Myocyte (in vitro differentiated cells): ENCODE measurements around the gene NOL9. TPM values are rescaled to one million over a fixed set of nuclear protein-coding genes. Genes with fewer than 3 reads are reported as not detected.
A peak's percentile ranks its signal among the peaks of the same experiment; 100 is the strongest.
"Not testable (repeated sequence)": the region's sequence is repeated elsewhere in the genome, so short reads cannot be mapped to it uniquely, and the experiment has no call there.

Source experiments
- DNase-seq: peaks from one replicate; pipeline ENCODE4 v3.0.0-alpha.2; 2012; ENCODE audit warnings: low read depth
- total RNA-seq: library from RNA; depleted of rRNA; stranded (reverse); fragments of >200 nt; gene quantifications from 2 replicates; pipeline ENCODE4 v1.2.3, GENCODE V29; 2014

The NOL9 gene
- total RNA-seq, 1 donor from 2014 or later: 25.4 TPM

DNA sequence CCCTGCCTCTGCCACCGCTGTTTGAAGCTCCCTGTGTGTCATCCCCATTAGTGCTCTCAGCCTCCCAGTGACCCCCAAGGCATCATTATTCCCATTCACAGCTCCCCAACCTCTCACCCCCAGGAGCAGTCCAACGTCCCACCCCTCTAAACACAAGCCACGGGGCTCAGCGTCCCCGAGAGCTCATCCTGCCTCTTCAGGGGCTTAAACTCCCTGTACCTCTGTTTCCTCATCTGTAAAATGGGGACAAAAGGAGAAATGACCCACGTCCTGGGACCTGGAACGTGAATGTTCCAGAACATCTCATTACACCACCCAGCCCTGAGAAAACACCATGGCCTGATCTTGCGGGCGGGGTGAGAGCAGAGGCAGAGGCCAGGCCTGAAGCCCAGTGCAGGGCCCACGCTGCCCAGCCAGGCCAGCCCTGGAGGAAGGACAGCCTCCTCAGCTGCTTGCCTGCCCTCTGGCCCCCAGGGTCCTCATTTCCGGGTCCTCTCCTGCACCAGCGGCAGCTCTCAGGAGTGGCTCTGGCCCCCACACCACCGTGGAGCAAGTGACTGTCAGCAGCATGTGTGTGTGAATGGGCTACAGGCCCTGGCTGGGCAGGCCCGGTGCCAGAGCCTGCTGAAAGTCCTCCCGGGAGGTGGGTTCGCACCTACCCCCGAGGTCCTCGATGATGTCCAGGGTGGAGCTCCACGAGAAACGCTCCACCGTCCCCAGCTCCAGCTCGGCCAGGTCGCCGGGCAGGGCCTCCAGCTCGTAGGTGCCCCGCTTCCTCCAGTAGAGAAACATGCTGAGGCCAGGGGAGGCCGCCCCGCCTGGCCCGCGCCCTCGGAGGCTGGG is 48.7 kb downstream of the NOL9 start:
- DNase-seq: no peak

DNA sequence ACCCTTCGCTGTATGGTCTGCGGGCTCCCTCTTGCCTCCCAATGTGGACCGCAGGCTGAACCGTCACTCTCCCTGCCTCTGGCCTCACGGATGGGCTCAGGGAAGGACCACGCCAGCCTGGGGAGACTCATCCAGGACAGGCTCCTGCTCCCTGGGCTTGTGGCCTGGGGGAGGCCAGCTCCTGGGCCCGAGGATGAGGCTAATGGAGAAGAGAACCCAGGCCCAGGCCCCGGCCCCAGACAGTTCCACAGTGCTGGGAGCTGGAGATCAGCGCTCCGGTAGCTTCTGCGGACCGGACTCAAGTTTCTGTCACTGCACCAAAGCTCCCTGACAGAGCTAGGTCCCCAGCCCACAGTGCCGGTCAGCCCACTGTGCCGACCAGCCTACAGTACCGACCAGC is 49.4 kb downstream of the NOL9 start:
- no peak for DNase-seq

DNA sequence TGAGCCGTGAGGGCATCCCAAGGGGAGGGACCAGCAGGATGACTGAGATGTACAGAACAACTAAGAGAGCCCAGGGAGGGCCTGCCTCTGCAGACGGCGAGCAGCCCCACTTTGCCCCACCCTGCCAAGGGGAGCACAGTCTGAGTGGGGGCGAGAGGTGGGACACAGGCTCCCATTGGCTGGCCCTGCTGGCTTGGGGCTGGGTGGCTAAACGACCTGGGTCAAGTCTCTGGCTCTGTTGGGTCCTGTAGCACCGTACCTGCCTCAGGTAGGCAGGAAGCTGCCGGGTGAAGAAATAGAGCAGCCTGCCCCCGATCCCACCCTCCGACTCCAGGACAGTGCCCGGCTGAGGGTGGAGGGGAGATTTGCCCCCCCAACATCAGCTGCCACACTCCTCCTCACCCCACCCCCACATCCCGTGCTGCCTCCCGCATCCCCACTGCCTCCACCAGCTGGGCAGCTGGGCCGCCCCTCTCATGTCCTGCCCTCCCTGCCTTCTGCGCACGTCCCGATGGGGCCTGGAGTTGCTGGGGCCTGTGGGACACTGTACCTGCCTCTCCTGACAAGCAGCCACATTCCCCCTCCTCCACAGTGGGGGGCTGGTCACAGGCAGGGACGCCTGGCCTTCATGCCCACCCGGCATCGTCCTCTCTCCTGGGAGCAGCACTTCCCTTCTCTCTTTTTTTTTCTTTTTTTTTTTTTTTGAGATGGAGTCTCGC is 50.3 kb downstream of the NOL9 start:
- no peak for DNase-seq

DNA sequence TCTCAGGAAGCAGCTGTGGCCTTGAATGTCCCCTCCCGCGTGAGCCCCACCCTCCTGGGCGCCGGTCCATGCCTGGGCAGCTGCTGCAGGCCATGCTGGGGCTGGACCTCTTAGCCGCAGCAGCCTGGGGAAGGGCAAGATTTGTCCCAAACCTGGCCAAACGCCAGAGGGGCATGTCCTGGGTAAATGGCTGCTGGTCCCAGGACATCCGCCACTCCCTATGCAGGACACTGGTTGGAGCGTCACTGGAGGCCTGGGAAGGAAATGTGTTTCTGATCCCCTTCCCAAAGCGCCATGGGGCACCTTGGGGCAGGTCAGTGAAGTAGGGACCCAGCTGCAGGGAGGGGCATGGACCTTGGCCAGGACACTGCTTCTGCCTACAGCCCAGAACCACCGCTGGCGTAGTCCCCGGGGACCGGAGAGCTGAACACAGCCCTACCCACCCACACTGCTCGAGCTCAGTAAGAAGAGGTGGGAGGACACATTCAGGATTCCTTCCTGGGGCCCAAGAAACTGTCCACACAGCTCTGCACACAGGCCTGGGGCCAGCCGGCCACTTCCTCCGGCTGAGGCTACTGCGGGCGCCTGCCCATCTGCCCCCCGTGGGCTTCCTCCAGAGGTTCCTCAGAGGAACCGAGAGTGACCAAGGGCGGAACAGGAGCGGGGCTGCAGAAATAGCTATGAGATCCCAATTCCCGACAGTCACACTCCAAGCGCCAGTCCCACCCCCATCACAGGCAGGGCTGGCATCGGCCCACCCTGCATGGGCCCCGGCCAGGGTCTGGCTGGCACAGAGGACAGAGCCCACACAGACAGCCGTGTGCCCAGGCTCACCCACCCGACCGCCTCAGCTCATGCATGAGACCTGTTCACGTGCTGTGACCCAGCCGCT is 52.1 kb downstream of the NOL9 start:
- DNase-seq: peak; percentile 99

DNA sequence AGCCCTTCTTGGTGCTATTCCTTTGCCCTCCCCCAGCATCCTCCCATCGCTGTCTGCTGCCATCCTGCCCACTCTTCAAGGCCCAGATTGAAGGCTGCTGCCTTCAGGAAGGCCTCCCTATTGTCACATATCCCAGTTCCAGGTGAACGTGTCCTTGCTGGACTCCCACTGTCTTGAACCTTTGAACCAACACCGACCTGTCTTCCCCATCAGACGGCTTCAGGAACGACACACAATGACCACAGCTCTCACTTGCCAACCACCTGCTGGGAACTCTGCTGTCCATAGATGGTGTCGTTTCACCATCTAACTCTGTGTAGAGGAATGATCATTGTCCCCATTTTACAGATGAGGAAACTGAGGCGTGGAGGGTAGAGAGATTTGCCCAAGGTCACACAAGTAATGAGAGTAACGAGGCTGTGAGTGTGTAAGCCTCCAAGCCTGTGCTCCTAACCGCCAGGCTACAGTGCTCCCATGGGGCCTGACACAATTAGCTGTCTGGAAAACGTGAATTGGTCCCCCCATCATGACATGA is 53.0 kb downstream of the NOL9 start:
- no peak for DNase-seq

DNA sequence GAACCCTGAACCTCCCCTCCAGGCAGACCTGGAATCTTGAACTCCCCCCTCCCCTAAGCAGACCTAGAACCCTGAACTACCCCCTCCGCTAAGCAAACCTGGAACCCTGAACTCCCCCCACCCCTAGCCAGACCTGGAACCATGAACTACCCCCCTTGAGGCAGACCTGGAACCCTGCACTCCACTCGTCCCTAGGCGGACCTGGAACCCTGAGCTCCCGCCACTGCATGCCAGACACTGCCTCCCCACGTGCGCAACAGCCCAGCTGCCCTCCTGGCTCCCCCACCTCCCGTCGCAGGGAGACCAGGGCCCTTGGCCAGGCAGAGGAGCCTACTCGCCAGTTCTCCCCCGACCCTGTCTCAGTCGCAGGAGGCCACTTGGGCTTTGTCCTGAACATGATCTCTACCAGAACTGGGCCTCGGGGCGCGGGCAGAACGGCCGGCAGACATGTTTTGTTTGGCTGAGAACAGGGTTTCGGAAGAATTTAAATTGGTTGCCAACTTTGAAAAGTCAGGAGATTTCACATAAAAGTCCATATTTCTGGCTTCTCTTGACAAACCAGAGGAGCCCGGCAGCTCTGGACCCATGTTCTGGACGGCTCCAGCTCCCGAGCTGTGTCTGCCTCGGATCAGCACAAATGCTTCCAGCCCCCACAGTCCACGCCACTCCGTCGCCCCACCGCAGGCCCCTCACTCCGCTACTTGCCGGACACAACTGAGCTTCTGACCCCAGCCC is 53.6 kb downstream of the NOL9 start:
- no peak for DNase-seq

DNA sequence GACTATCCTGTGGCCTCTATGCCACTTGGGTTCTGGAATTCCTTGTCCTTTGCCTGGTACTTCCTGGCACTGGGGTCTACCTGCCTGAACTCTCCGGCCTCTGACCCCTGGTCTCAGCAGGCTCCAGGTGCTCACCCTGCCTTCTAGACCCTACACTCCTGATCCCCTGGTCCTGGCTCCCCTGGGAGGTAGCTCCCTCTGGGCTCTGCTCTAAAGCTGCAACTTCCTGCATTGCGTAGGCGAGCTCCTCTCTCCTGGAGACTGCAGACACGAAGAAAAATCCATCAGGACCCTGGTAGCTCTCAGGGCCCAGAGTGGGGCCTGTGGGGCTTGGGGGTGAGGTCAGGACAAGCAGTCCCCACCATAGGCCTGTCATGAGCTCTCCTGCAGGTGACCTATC is 55.0 kb downstream of the NOL9 start:
- no peak for DNase-seq

DNA sequence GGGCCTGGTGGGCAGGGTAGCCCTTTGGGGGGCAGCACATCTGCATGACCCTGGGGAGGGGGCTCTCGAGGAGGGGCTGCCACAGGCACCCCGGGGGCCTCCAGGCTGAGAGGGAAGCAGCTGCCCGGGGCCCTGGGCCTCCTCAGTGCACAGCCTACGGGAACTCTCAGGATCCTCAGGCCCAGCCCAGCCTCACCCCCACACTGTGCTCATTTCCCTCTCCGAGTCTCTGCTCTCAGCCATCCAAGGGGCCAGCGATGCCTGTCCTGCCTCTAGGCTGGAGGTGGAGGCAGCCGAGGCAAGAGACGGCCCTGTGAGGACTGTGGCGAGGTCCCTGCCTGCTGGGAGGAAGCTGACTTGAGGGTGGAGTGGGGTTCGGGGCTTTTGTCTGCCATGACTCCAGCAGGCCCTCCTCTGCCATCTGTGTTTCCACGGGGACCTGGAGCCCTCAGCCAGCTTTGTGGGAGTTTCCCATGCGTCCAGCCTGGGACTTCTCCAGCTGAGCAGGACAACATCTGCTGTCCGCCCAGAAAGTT is 55.7 kb downstream of the NOL9 start:
- no peak for DNase-seq

DNA sequence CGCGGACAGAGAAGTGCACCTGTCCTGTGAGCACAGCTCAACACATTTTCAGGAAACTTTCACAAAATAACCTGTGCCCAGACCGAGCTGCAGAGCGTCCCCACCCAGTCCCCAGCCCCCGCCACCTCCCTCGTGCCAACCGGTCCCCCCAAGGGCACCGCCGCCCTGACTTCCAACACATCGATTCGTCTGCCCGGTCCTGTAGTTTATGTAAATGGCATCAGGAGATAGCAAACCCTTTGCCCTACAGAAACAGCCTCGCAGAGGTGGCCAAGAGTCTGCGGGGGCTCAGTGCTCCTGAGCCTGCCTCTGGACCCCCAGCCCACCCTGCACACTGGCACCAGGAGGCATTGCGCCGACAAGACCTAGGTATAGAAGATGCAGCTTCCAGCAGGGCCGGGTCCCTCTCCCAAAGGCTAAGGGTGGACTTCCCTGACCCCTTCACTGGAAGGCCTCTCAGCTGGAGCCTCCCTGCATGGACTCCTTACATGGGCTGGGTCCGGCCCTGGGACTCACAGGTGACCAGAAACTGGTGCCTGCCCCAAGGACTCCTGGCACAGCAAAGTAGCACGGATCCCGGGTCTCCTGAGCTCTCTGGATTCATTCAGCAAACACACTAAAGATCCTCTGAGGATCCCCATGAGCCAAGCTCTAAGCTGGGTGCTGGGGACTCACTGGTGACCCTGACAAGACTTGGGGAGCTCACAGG is 56.3 kb downstream of the NOL9 start:
- DNase-seq: no peak

DNA sequence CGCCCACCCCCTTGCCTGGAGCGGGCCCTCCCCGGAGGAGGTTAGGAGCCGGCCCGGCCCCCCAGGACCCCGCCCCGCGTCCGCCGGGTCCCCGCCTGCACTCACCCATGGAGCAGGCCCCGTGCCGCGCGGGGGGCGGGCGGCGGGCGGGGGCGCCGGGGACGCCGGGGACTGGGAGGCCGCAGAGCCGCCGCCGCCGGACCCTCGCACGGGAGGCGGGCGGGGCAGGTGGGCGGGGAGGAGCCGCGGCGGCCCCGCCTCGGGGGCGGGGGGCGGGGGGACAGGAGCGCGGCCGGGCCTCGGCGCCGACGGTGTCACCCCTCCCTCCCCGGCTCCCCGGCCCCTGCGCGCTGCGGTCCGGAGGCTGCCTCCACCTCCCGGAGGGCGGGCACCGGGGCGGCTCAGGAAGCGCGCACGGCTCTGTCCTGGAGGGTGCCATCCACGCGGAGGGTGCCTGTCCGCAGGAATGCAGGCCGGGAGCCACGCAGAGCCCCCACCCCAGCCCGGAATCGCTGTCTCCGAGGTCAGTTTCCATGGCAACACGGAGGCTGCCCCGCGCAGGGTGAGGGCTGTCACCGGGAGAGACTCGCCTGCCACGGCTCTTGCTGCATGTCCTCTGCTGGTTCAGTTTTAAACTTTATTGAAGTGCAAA is 57.0 kb downstream of the NOL9 start:
- DNase-seq: peak; percentile 71

DNA sequence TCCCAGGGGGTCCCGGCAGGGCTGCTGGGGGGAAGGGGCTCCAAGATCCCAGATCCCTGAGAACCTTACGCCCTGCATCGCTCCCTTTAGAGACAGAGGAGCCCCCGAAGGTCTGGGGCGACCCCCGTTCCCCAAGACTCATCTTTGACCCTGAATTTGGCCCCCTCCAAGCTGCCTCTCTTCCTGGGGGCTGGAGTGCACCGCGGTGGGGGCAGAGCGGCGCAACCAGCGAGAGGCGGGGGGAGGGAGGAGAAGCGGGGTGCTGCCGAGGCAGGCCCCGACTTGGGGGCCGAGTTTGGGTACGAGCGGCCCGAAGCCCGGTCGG is 57.5 kb downstream of the NOL9 start:
- no peak for DNase-seq

DNA sequence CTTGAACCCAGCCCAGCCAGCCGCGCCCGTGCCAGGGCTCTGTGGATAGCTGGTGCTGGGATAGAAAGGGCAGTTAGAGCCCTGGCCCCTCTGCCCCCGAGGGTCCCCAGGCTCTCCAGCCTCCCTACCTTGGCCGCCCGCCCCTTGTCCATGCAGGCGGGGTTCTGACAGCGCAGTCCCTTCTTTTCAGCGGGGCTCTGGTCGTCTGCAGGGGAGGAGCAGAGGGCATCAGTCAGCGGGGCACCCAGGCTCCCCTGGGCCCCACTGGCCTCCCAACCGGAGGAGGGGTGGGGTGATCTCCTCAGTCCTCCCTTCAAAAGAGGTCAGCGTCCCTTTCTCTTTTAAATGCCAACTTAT is 58.0 kb downstream of the NOL9 start:
- DNase-seq: no peak

DNA sequence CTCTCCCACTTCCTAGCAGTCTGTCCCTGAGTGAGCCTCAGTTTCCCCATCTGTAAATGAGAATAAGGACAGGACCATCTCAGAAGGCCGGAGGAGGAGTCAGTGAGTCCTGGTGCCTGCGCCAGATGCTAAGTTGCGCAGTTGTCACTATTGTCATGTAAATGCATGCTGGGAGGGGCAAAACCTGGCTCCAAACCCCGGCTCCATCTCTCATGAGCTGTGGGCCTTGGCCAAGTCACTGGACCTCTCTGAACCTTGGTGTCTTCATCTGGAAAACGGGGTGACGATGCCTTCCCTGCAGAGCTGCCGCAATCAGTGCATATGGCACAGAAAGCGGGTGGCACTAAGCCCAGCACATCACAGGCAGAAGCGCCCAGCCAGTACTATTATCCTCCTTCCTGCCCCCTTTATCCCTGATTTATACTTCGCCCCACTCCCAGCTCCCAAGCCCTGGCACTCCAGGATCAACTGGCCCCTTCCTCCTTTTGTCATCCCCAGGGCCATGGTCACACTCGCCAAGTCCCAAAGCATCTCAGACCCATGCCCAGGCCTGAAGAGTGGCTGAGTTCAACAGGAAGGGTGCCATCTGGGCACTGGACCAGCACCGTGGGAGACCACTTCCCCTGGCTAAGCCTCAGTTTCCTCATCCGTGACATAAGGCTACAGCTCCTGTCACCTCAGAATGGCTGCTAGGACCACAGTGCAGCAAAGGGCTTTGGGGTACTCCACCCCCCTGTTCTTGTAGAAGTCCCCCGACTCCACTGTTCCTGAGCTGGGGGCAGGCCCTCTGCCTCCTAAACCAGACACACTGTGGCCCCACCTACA is 58.6 kb downstream of the NOL9 start:
- DNase-seq: no peak

DNA sequence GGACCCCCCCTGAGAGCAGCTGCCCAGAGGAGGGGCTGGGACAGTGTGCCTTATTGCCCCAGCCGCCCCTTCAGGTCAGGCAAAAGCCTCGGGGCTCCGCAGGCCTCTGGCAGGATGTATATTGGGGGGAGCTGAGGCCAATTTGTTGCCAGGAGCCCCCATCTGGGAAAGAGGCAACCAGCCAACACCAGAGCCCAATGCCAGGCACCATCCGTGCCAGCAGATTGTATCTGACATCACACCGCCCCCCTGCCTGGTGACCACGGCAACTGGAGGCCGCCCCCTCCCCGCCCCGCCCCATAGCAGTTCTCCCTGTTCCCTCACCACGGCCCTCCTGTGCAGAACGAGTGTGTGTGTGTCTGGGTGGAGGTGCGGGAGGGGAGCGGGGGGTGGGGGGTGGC is 59.3 kb downstream of the NOL9 start:
- DNase-seq: no peak

DNA sequence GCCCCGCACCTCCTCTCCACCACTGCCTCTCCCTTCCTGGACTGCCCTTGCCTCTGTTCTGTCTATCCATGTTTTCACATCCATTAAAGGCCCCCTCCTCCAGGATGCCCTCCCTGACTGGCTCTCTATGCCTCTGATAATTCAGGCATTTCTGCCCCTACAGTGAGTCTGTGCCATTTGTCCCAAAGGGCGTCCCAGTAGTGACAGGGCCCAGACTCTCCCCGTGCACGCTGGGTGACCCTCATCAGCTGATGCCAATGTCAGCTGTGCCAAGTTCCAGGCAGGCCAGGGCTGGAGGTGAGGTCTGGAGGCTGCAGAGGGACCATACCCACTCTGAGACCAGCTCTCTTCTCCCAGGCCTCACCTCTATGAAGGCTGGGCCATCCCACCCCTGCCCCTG is 59.7 kb downstream of the NOL9 start:
- DNase-seq: no peak

DNA sequence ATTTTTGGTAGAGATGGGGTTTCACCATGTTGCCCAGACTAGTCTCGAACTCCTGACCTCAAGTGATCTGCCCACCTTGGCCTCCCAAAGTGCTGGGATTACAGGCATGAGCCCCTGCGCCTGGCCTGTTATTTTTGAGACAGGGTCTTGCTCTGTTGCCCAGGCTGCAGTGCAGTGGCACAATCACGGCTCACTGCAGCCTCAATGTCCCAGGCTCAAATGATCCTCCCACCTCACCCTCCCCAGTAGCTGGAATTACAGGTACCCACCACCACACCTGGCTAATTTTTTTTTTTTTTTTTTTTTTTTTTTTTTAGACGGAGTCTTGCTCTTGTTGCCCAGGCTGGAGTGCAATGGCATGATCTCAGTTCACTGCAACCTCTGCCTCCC is 60.5 kb downstream of the NOL9 start:
- not testable (repeated sequence) for DNase-seq

DNA sequence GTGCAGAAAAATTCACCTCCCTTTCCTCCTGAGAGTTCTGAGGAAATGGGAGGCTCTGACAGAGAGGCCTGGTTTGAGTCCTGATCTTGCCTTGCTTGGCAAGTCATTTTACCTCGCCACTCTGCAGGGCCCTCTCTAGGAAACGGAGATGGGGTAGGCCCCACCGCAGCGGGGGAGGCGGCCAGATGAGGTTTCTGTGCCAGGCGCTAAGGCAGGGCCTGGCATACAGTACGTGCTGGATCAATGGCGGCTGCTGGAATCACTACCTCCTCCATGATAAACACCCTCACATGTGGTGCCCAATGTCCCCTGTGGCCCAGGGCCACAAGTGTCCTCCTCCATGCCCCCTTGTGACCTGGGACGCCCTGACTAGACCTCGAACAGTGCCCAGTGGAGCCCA is 62.3 kb downstream of the NOL9 start:
- DNase-seq: no peak

DNA sequence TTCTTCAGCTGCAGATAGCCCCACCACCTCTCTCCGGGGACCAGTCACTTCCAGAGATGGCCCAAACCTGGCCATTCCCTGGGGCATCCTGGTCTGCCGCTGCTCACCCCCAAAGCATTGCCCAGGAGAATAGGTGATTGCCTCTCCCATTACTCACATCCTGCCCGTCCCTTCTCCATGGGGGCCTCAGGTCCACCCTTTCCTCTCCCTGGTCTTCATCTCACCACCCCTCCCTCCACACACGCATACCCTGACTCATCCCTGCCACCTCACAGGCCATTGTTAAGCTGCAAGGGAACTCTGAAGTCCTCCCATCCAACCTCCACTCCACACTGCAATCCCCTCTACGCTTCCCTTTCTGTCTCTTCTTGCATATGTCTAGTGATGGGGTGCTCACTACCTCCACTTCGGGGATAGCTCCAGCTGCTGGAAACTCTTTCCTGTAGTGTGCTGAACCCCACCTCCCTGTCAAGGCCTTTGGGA is 62.8 kb downstream of the NOL9 start, which contains the start of gene PLEKHG5:
Gene PLEKHG5 (minus strand): TSS at position 188 of the 483 bp plus-strand sequence. CDS start 14,096 bp downstream, outside the sequence.
- DNase-seq: no peak
